Lung (tissue), 16 donors: ENCODE results near the gene GCNA. TPM values are rescaled to one million over a fixed set of nuclear protein-coding genes. Genes with fewer than 3 reads are reported as not detected.

Experiments used
- ATAC-seq: fragments of 200-7000 bp; cut with Tn5 transposase; one replicate; pipeline ENCODE4 v1.9.1; 2020; ENCODE audit warnings: moderate number of reproducible peaks; ENCODE audit not compliant: insufficient read depth, low FRiP score
- DNase-seq, 3 donors: peaks; one replicate each; pipeline ENCODE4 v3.0.0-alpha.2; 2013 to 2017
- H3K27ac ChIP-seq, 2 donors: one replicate each; pipeline ENCODE4 v1.5.1; 2013; ENCODE audit warnings: mild to moderate bottlenecking in 2 of 2, moderate library complexity in 2 of 2, control low read depth in 1 of 2, inconsistent platforms in 1 of 2, low read depth in 1 of 2, low read length in 1 of 2
- H3K27me3 ChIP-seq, 3 donors: one replicate each; pipeline ENCODE4 v1.5.1; 2013; ENCODE audit warnings: low read length in 2 of 3; ENCODE audit not compliant: control insufficient read depth in 3 of 3, insufficient read depth in 3 of 3
- H3K36me3 ChIP-seq, 4 donors: one replicate each; pipeline ENCODE4 v1.5.1; 2013; ENCODE audit warnings: low read length in 4 of 4, mild to moderate bottlenecking in 1 of 4, moderate library complexity in 1 of 4; ENCODE audit not compliant: control insufficient read depth in 4 of 4, insufficient read depth in 4 of 4
- H3K4me1 ChIP-seq, 5 donors: one replicate each; pipeline ENCODE4 v1.5.1; 2013; ENCODE audit warnings: low read length in 5 of 5, mild to moderate bottlenecking in 2 of 5, moderate library complexity in 1 of 5; ENCODE audit not compliant: control insufficient read depth in 5 of 5, insufficient read depth in 5 of 5
- H3K4me3 ChIP-seq: one replicate; pipeline ENCODE4 v1.5.1; 2013; ENCODE audit warnings: mild to moderate bottlenecking, control low read depth, moderate library complexity
- H3K9ac ChIP-seq, 2 donors: one replicate each; pipeline ENCODE4 v1.5.1; 2013; ENCODE audit warnings: low read length in 2 of 2, control low read depth in 1 of 2; ENCODE audit not compliant: insufficient read depth in 1 of 2
- H3K9me3 ChIP-seq, 4 donors: one replicate each; pipeline ENCODE4 v1.5.1; 2013; ENCODE audit warnings: low read length in 3 of 4, mild to moderate bottlenecking in 1 of 4, moderate library complexity in 1 of 4; ENCODE audit not compliant: control insufficient read depth in 4 of 4, insufficient read depth in 3 of 4
- CTCF ChIP-seq: IDR thresholded peaks from 2 replicates; pipeline ENCODE4 v1.5.1; 2012; ENCODE audit warnings: mild to moderate bottlenecking; ENCODE audit errors: control extremely low read depth, extremely low read depth
- WGBS, 2 donors: extraction: QIAGEN DNeasy Blood & Tissue Kit; methylation state at CpG; one replicate each; pipeline ENCODE4 v1.1.7; 2013; 5-methylcytosine and 5-hydroxymethylcytosine counted together
- long read RNA-seq, 5 donors: transcript quantifications; one replicate each; lab custom pipeline, GENCODE V29; 2026
- polyA plus RNA-seq, 2 donors: library from polyadenylated mRNA; stranded (reverse); fragments of 200-250 nt; gene quantifications; one replicate each; pipeline ENCODE4 v1.2.1, GENCODE V29; 2013
- total RNA-seq, 2 donors: library from RNA; depleted of rRNA in 1 of 2; stranded (reverse); fragments of >200 nt in 1 of 2; gene quantifications; one replicate each; pipeline ENCODE4 v1.2.1, GENCODE V29; 2014 to 2021
- donor health status: control.
- donor health status: control.
- donor health status: Bipolar disorder and iron deficiency.
- donor health status: healthy.
- donor health status: DM: yes; HTN: yes; CAD: no.

Gene GCNA, protein sequence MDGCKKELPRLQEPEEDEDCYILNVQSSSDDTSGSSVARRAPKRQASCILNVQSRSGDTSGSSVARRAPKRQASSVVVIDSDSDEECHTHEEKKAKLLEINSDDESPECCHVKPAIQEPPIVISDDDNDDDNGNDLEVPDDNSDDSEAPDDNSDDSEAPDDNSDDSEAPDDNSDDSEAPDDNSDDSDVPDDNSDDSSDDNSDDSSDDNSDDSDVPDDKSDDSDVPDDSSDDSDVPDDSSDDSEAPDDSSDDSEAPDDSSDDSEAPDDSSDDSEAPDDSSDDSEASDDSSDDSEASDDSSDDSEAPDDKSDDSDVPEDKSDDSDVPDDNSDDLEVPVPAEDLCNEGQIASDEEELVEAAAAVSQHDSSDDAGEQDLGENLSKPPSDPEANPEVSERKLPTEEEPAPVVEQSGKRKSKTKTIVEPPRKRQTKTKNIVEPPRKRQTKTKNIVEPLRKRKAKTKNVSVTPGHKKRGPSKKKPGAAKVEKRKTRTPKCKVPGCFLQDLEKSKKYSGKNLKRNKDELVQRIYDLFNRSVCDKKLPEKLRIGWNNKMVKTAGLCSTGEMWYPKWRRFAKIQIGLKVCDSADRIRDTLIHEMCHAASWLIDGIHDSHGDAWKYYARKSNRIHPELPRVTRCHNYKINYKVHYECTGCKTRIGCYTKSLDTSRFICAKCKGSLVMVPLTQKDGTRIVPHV
- total RNA-seq: 1 to 10 TPM; 2.2 to 3.7 TPM
- polyA plus RNA-seq: 1 to 10 TPM in 1 of 2 donors, under 1 TPM in 1; 0.92 to 1.5 TPM
- long read RNA-seq, donor 1: 0 reads
- long read RNA-seq, donor 2: 0 reads
- long read RNA-seq, donor 3: 0 reads
- long read RNA-seq, donor 4: 0 reads
- long read RNA-seq, donor 5: 0 reads

- Histone ChIP-seq H3K4me3 (no peak within 1 kb of the TSS), H3K9me3 (peaks cover 0 to 2% (median 0%) of the 10 kb centered on the region in 4 donors), H3K27me3 (no peaks in the 10 kb centered on the region), H3K36me3 (peaks cover 0 to 12% (median 7%) of the 10 kb centered on the region in 4 donors), H3K4me1 (no peaks in the 10 kb centered on the region), H3K9ac (no peak within 1 kb of the TSS), H3K27ac (no peak within 1 kb of the TSS)
- no peak for ATAC-seq
- WGBS, 2 donors: 95 to 96% methylated on average over 43 to 48 of the region's 48 CpGs
- TF ChIP-seq CTCF: no peak
- no peak for DNase-seq
Measured at GRCh38 chrX:71578253-71579135, at the start of gene GCNA. Gene GCNA (plus strand): TSS chrX:71578437. CDS start chrX:71580822, 2,385 bp downstream.

GRCh38 chrX:71532078-71532752, 46.0 kb upstream of the GCNA start:
- H3K4me3 ChIP-seq: no peak overlapping the region
- ATAC-seq (no peak), DNase-seq (peak in 2 of 3 donors; percentile 22 to 29)
- H3K27me3 ChIP-seq: no peaks in the 10 kb centered on the region
- 0 to 28% methylated on average over 25 of the region's 25 CpGs for WGBS, 2 donors
- TF ChIP-seq CTCF: no peak
- peaks cover 0 to 7% (median 3%) of the 10 kb centered on the region in 5 donors for H3K4me1 ChIP-seq
- H3K36me3 ChIP-seq: peaks cover 0 to 8% (median 0%) of the 10 kb centered on the region in 4 donors
- H3K9ac ChIP-seq: peak overlapping the region in 1 of 2 donors; percentile 80
- peak overlapping the region; percentile 86 to 92 for H3K27ac ChIP-seq
- peaks cover 0 to 14% (median 4%) of the 10 kb centered on the region in 4 donors for H3K9me3 ChIP-seq

GRCh38 chrX:71532753-71533425, 45.3 kb upstream of the GCNA start, which contains the start of gene OGT:
Gene OGT (plus strand): TSS chrX:71533104. CDS start chrX:71533300, 196 bp downstream.
- peak within 1 kb of the TSS; percentile 71 to 87 for H3K9ac ChIP-seq

More at GRCh38 chrX:71532753-71533425, 45.3 kb upstream of the GCNA start, which contains the start of gene OGT:
- H3K4me1 ChIP-seq: peaks cover 0 to 10% (median 3%) of the 10 kb centered on the region in 5 donors
- H3K36me3 ChIP-seq: peaks cover 0 to 8% (median 0%) of the 10 kb centered on the region in 4 donors
- H3K4me3 ChIP-seq: peak within 1 kb of the TSS; percentile 70
- H3K27ac ChIP-seq: peak within 1 kb of the TSS; percentile 86 to 92
- ATAC-seq (peak; percentile 84), DNase-seq (peak; percentile 95 to 98 (median 96))
- H3K27me3 ChIP-seq: no peaks in the 10 kb centered on the region
- TF ChIP-seq CTCF: no peak
- WGBS, 2 donors: 0 to 27% methylated on average over 45 to 47 of the region's 47 CpGs
- H3K9me3 ChIP-seq: peaks cover 0 to 14% (median 4%) of the 10 kb centered on the region in 4 donors
